GM23338 (cell line): ENCODE results near the gene WDR41.

Source experiments
- CREB1 ChIP-seq: fragments of 250-450 bp; sonication (Bioruptor Pico); IDR thresholded peaks from 2 replicates; pipeline ENCODE4 v1.5.0; 2020; ENCODE audit warnings: low read depth, mild to moderate bottlenecking, moderate library complexity
- CTCF ChIP-seq, 2 experiments: fragments of 200-600 bp in 1 of 2; sonication (generic) in 1 of 2; conservative IDR thresholded peaks; 2 replicates each; pipeline versions ENCODE4 v1.5.1 to v1.6.1; 2016 to 2017; ENCODE audit warnings: antibody characterized with exemption in 2 of 2, low read depth in 2 of 2, mild to moderate bottlenecking in 2 of 2, moderate library complexity in 1 of 2
- ETS1 ChIP-seq: IDR thresholded peaks from 2 replicates; pipeline ENCODE4 v1.6.1; 2016; ENCODE audit warnings: antibody characterized with exemption
- EZH2 ChIP-seq: fragments of 200-600 bp; sonication (generic); IDR thresholded peaks from one replicate; pipeline ENCODE4 v1.8.0; 2017; ENCODE audit warnings: antibody characterized with exemption, mild to moderate bottlenecking, low read depth; ENCODE audit not compliant: unreplicated experiment
- EZH2phosphoT487 ChIP-seq: fragments of 200-600 bp; sonication (generic); IDR thresholded peaks from one replicate; pipeline ENCODE4 v1.8.1; 2018; ENCODE audit warnings: antibody characterized with exemption; ENCODE audit not compliant: unreplicated experiment
- JUNB ChIP-seq: IDR thresholded peaks from one replicate; pipeline ENCODE4 v1.6.1; 2016; ENCODE audit warnings: antibody characterized with exemption; ENCODE audit not compliant: unreplicated experiment
- POLR2AphosphoS5 ChIP-seq: IDR thresholded peaks from 2 replicates; pipeline ENCODE4 v1.6.1; 2016; ENCODE audit warnings: antibody characterized with exemption, low read depth
- REST ChIP-seq: IDR thresholded peaks from one replicate; pipeline ENCODE4 v1.6.1; 2018; ENCODE audit warnings: antibody characterized with exemption; ENCODE audit not compliant: unreplicated experiment
- STAT1 ChIP-seq: IDR thresholded peaks from one replicate; pipeline ENCODE4 v1.6.1; 2016; ENCODE audit warnings: antibody characterized with exemption; ENCODE audit not compliant: unreplicated experiment
- ZNF331 ChIP-seq: fragments of 250-450 bp; sonication (Bioruptor Pico); IDR thresholded peaks from 2 replicates; pipeline ENCODE4 v1.5.0; 2020; ENCODE audit warnings: low read depth, mild to moderate bottlenecking, moderate library complexity
- ZNF462 ChIP-seq: fragments of 250-450 bp; sonication (Bioruptor Pico); IDR thresholded peaks from 2 replicates; pipeline ENCODE4 v1.5.0; 2020; ENCODE audit warnings: mild to moderate bottlenecking, moderate library complexity

- no peak for TF ChIP-seq CTCF (conservative IDR thresholded peaks at IDR 0.05; ENCODE audit: low read depth in 2 of 2)
- no peak for TF ChIP-seq EZH2phosphoT487
- no peak for TF ChIP-seq ETS1
- TF ChIP-seq POLR2AphosphoS5 = no peak
- TF ChIP-seq EZH2 = no peak
- no peak for TF ChIP-seq REST
- TF ChIP-seq ZNF331 = no peak
- no peak for TF ChIP-seq STAT1
- TF ChIP-seq CREB1 = no peak
- no peak for TF ChIP-seq ZNF462 (CRISPR knock-in tag)
- no peak for TF ChIP-seq JUNB
These were observed 39.8 kb downstream of the WDR41 start for GRCh38 chr5:77452351-77452750.
